Measurements from ENCODE around the gene AFAP1.

The AFAP1 gene

DNA sequence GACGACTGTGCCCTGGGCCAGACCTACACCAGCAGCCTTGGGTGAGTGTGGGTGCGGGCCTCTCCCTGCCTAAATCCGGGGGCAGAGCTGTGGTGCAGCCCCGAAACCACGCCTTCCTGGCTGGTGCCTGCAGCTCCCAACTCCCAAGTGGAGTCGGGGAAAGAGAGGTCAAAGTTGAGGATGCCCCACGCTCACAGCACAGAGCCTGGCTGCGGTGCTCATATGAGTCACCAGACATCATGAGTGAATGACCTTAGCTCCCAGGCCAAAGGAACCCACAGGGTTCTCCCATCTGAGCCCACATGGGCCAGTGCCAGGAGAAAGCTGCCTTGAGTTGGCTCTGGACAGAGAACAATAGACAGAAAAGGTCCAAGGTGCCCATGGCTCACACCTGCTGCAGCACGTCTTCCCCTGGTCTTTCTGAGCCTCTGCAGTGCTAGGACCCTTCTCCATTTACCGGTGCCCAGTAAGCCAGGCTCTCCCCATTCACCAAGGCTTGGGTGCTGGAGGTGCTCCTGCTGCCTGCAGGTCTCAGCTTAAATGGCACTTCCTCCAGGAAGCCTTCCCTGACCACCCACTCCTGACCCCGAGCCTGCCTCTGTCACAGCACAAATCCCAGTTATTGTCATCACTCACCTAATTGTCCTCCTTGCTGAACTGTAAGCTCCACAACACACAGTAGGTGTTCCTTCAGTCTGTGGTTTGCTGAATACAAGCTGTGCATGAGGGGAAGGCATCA is 224.2 kb downstream of the AFAP1 start:
- Histone ChIP-seq H3K27me3 (ENCODE audit: control insufficient read depth in 2 of 2, insufficient read depth in 2 of 2, low read length in 2 of 2) (peaks cover 3 to 6% of the 10 kb centered on the region in 2 donors), H3K36me3 (ENCODE audit: control insufficient read depth in 2 of 2, insufficient read depth in 2 of 2, low read length in 2 of 2) (no peaks in the 10 kb centered on the region), H3K27ac (ENCODE audit: low read depth in 2 of 2, low read length in 2 of 2) (no peak overlapping the region), H3K4me3 (ENCODE audit: low read length in 2 of 2) (no peak overlapping the region), H3K9me3 (ENCODE audit: control insufficient read depth in 2 of 2, low read length in 2 of 2) (no peaks in the 10 kb centered on the region), H3K9ac (ENCODE audit: low read depth in 1 of 2, low read length in 2 of 2) (no peak overlapping the region), H3K4me1 (ENCODE audit: control insufficient read depth in 2 of 2, insufficient read depth in 2 of 2, low read length in 2 of 2) (no peaks in the 10 kb centered on the region)

DNA sequence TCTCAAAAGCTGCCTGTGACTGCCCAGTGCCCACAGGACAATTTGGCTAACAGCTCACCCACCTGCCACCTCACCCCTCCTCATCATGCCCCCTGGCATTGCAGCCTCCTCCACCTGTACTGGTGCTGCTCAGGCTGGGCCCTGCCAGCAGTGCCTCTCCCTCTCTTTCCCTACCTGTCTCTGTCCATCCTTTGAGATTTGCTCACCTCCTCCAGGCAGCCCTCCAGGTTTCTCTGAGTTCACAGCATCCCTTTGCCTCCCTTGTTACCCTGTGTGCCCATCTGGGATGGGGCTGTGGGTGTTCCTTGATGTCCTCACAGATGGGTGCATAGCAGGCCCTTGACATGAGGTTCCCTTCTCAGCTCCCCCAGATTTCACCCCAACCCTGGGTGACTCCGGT is 224.9 kb downstream of the AFAP1 start:
- H3K9me3 ChIP-seq (ENCODE audit: control insufficient read depth in 2 of 2, low read length in 2 of 2), result no peaks in the 10 kb centered on the region
- no peak overlapping the region for H3K27ac ChIP-seq (ENCODE audit: low read depth in 2 of 2, low read length in 2 of 2)
- H3K27me3 ChIP-seq (ENCODE audit: control insufficient read depth in 2 of 2, insufficient read depth in 2 of 2, low read length in 2 of 2), result peaks cover under 1 to 4% of the 10 kb centered on the region in 2 donors
- H3K36me3 ChIP-seq (ENCODE audit: control insufficient read depth in 2 of 2, insufficient read depth in 2 of 2, low read length in 2 of 2), result no peaks in the 10 kb centered on the region
- no peak overlapping the region for H3K9ac ChIP-seq (ENCODE audit: low read depth in 1 of 2, low read length in 2 of 2)
- H3K4me3 ChIP-seq (ENCODE audit: low read length in 2 of 2), result no peak overlapping the region
- no peaks in the 10 kb centered on the region for H3K4me1 ChIP-seq (ENCODE audit: control insufficient read depth in 2 of 2, insufficient read depth in 2 of 2, low read length in 2 of 2)

DNA sequence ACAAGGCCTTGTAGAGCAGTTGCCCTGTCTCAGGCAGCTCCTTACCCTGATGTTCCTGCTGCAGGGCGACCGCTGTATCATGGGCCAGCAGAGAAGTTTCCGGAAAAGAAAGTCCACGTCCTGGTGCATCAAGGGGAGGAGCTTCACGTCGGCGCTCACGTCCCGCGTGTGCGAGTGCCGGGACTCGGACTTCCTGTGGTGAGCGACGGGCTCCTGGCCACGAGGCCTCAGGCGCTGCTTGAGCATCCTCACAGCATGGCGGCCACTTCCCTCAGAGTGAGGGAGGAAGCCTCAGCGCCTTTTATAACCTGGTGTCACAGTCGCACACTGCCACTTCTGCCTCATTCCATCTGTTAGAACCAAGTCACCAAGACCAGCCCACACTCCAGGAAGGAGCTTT is 225.5 kb downstream of the AFAP1 start:
- no peak overlapping the region for H3K27ac ChIP-seq (ENCODE audit: low read depth in 2 of 2, low read length in 2 of 2)
- H3K36me3 ChIP-seq (ENCODE audit: control insufficient read depth in 2 of 2, insufficient read depth in 2 of 2, low read length in 2 of 2), result no peaks in the 10 kb centered on the region
- H3K4me3 ChIP-seq (ENCODE audit: low read length in 2 of 2), result no peak overlapping the region
- H3K4me1 ChIP-seq (ENCODE audit: control insufficient read depth in 2 of 2, insufficient read depth in 2 of 2, low read length in 2 of 2), result no peaks in the 10 kb centered on the region
- H3K9me3 ChIP-seq (ENCODE audit: control insufficient read depth in 2 of 2, low read length in 2 of 2), result no peaks in the 10 kb centered on the region
- no peak overlapping the region for H3K9ac ChIP-seq (ENCODE audit: low read depth in 1 of 2, low read length in 2 of 2)
- H3K27me3 ChIP-seq (ENCODE audit: control insufficient read depth in 2 of 2, insufficient read depth in 2 of 2, low read length in 2 of 2), result peaks cover 0 to 3% of the 10 kb centered on the region in 2 donors

DNA sequence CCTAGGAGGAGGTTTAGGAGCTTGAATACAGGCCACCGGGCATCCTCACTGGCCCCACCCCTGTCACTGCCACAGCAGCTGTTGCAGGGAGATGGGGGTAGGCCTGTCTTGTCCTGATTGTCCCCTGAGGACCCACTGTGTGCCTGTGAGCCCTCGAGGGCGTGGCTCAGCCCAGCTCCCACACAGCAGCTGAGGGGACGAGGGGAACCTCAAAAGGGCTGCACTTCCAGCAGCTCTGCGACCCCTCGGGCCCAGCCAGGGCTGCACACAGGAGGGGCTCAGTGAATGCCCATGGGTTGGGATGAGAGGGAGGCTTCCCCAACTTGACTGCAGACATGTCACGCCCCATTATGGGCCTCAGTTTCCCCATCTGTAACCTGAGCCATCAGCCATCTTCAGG is 225.9 kb downstream of the AFAP1 start:
- Histone ChIP-seq H3K4me3 (ENCODE audit: low read length in 2 of 2) (no peak overlapping the region), H3K27me3 (ENCODE audit: control insufficient read depth in 2 of 2, insufficient read depth in 2 of 2, low read length in 2 of 2) (peaks cover 0 to 3% of the 10 kb centered on the region in 2 donors), H3K36me3 (ENCODE audit: control insufficient read depth in 2 of 2, insufficient read depth in 2 of 2, low read length in 2 of 2) (no peaks in the 10 kb centered on the region), H3K9ac (ENCODE audit: low read depth in 1 of 2, low read length in 2 of 2) (no peak overlapping the region), H3K4me1 (ENCODE audit: control insufficient read depth in 2 of 2, insufficient read depth in 2 of 2, low read length in 2 of 2) (no peaks in the 10 kb centered on the region), H3K9me3 (ENCODE audit: control insufficient read depth in 2 of 2, low read length in 2 of 2) (no peaks in the 10 kb centered on the region), H3K27ac (ENCODE audit: low read depth in 2 of 2, low read length in 2 of 2) (no peak overlapping the region)

DNA sequence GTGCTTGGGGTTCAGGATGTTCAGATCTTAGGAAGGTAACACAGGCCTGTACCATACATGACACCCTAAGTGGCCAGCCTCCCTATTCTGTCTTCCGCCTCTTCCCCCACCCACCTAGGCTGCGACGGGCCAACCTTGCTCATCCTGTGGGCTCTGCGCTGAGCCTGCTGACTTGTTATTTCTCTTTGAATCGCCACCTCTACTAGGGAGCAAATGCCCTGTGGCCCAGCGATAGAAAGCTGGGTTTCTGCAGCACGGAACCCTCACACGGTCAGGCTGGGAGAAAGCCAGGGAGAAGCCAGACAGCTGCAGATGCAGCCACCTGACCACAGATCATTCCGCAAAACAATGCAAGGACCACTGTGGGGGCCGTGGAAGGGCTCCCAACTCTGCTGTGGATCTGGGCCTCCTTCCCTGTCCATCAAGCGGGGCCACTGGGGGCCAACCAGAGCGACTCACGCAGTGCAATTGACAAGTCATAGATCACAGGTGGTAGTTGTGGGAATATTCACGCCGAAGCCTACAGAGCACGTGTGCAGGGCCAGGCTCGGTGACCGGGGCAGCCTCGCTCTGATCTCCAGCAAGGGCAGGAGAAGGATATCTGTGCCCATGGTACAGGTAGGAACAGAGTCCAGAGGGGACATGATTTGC is 227.5 kb downstream of the AFAP1 start:
- Histone ChIP-seq H3K4me3 (ENCODE audit: low read length in 2 of 2) (no peak overlapping the region), H3K9me3 (ENCODE audit: control insufficient read depth in 2 of 2, low read length in 2 of 2) (no peaks in the 10 kb centered on the region), H3K9ac (ENCODE audit: low read depth in 1 of 2, low read length in 2 of 2) (no peak overlapping the region), H3K36me3 (ENCODE audit: control insufficient read depth in 2 of 2, insufficient read depth in 2 of 2, low read length in 2 of 2) (no peaks in the 10 kb centered on the region), H3K4me1 (ENCODE audit: control insufficient read depth in 2 of 2, insufficient read depth in 2 of 2, low read length in 2 of 2) (no peaks in the 10 kb centered on the region), H3K27ac (ENCODE audit: low read depth in 2 of 2, low read length in 2 of 2) (no peak overlapping the region), H3K27me3 (ENCODE audit: control insufficient read depth in 2 of 2, insufficient read depth in 2 of 2, low read length in 2 of 2) (no peaks in the 10 kb centered on the region)

DNA sequence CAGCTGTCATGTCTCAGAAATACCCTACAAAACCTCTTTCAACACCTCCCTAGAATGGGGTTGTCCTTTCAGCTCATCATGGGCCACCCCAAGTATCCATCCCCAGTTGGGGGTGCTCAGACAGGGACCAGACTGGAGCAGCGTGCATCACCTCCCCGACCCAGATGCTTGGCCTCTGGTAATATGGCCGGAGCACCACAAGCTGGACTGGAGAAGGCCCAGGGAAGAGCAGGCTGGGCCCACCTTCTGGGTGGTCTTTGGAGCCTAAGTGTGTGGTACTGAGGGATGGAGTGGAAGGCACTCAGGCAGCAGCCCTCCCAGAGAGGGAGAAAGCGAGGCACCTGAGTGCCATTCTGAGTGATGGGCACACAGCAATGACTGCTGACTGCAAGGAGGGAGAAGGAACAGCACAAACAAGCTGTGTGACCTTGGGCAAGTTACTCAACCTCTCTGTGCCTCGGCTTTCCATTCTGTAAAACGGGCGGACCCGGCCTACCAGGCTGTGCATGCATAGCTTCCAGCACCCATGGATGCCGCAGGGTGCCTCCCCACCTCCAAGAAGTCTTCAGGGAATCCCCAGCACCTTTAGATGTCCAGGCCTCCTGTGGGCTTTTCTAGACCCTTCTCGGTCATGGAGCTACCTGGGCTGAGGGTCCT is 228.2 kb downstream of the AFAP1 start:
- Histone ChIP-seq H3K27ac (ENCODE audit: low read depth in 2 of 2, low read length in 2 of 2) (no peak overlapping the region), H3K9ac (ENCODE audit: low read depth in 1 of 2, low read length in 2 of 2) (no peak overlapping the region)

DNA sequence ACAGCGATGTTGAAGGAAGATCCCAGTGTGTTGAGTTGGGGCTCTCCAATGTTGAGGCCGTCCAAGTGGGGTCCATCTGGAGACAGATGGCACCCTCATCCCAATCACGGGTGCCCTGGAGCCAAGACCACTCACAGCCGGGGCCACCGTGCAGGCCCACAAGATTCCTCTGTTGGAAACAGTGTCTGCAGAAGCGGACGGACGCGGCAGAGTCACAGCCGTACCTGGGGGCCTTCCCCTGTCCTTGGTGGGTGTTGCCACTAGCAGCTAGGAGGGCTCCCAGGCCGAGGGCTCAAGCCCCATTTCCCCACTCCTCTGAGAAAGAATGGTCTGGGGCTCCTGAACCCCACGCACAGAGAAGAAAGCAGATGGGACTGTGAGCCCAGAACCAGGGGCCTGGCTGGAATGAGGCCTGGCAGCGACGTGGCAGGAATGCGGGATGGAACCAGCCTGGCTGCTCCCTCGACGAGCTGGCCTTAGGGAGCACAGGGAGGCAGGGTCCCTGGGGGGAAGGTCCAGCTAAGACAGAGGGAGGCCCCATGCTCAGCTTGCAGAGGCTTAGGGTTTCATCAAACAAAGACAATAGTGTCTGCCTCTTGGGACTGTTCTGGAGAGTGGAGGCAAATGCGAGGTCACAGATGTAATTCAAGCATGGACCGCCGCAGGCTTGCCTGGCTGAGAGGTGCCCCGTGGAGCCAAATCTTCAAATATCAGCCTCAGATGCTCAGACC is 228.9 kb downstream of the AFAP1 start:
- Histone ChIP-seq H3K27me3 (ENCODE audit: control insufficient read depth in 2 of 2, insufficient read depth in 2 of 2, low read length in 2 of 2) (no peaks in the 10 kb centered on the region), H3K27ac (ENCODE audit: low read depth in 2 of 2, low read length in 2 of 2) (no peak overlapping the region), H3K9me3 (ENCODE audit: control insufficient read depth in 2 of 2, low read length in 2 of 2) (no peaks in the 10 kb centered on the region), H3K4me3 (ENCODE audit: low read length in 2 of 2) (no peak overlapping the region), H3K36me3 (ENCODE audit: control insufficient read depth in 2 of 2, insufficient read depth in 2 of 2, low read length in 2 of 2) (no peaks in the 10 kb centered on the region), H3K9ac (ENCODE audit: low read depth in 1 of 2, low read length in 2 of 2) (no peak overlapping the region), H3K4me1 (ENCODE audit: control insufficient read depth in 2 of 2, insufficient read depth in 2 of 2, low read length in 2 of 2) (no peaks in the 10 kb centered on the region)

More for the DNA sequence above, 228.2 kb downstream of the AFAP1 start:
- no peaks in the 10 kb centered on the region for H3K36me3 ChIP-seq (ENCODE audit: control insufficient read depth in 2 of 2, insufficient read depth in 2 of 2, low read length in 2 of 2)
- no peaks in the 10 kb centered on the region for H3K4me1 ChIP-seq (ENCODE audit: control insufficient read depth in 2 of 2, insufficient read depth in 2 of 2, low read length in 2 of 2)
- H3K4me3 ChIP-seq (ENCODE audit: low read length in 2 of 2), result no peak overlapping the region
- H3K27me3 ChIP-seq (ENCODE audit: control insufficient read depth in 2 of 2, insufficient read depth in 2 of 2, low read length in 2 of 2), result no peaks in the 10 kb centered on the region
- no peaks in the 10 kb centered on the region for H3K9me3 ChIP-seq (ENCODE audit: control insufficient read depth in 2 of 2, low read length in 2 of 2)

DNA sequence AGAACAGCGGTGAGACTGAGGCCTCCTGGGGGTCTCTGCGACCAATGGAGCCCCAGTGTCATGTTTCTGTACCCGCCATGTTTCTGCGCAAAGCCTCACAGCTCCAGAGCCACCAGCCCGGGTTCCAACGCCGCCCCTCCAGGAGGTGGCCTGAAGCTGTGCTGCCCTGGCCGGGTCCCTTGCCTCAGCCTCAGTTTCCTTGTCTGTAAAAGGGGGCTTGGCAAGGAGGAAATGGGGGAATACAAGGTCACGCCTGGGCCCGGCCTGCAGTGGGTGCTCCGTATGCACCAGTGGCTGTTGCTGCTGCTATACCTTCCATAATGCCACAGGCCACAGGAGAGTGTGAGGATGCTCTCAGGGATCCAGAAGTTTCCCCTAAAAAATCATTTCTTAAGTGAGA is 229.5 kb downstream of the AFAP1 start:
- no peaks in the 10 kb centered on the region for H3K36me3 ChIP-seq (ENCODE audit: control insufficient read depth in 2 of 2, insufficient read depth in 2 of 2, low read length in 2 of 2)
- no peaks in the 10 kb centered on the region for H3K27me3 ChIP-seq (ENCODE audit: control insufficient read depth in 2 of 2, insufficient read depth in 2 of 2, low read length in 2 of 2)
- H3K4me3 ChIP-seq (ENCODE audit: low read length in 2 of 2), result no peak overlapping the region
- no peaks in the 10 kb centered on the region for H3K9me3 ChIP-seq (ENCODE audit: control insufficient read depth in 2 of 2, low read length in 2 of 2)
- no peak overlapping the region for H3K9ac ChIP-seq (ENCODE audit: low read depth in 1 of 2, low read length in 2 of 2)
- H3K4me1 ChIP-seq (ENCODE audit: control insufficient read depth in 2 of 2, insufficient read depth in 2 of 2, low read length in 2 of 2), result no peaks in the 10 kb centered on the region
- no peak overlapping the region for H3K27ac ChIP-seq (ENCODE audit: low read depth in 2 of 2, low read length in 2 of 2)

DNA sequence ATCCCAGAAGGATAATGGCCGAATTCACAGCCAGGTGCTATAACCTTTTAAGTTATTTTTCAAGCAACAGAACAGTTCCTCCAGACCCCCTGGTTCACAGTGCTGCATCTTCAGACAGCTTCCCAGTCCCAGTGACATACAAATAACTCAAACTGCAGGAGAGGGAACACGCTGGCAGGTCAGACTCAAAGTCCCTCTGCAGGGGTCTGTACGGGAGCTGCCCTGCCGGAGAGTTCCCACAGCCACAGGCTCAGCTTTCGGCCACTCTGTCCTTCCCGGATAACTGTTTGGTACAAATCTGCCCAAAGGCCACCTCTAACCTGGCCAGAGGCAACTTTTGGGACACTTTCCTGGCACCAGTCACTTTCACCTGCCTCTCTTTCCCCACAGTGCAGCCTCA is 230.2 kb downstream of the AFAP1 start:
- Histone ChIP-seq H3K27me3 (ENCODE audit: control insufficient read depth in 2 of 2, insufficient read depth in 2 of 2, low read length in 2 of 2) (no peaks in the 10 kb centered on the region), H3K9me3 (ENCODE audit: control insufficient read depth in 2 of 2, low read length in 2 of 2) (no peaks in the 10 kb centered on the region), H3K4me3 (ENCODE audit: low read length in 2 of 2) (no peak overlapping the region), H3K9ac (ENCODE audit: low read depth in 1 of 2, low read length in 2 of 2) (no peak overlapping the region), H3K27ac (ENCODE audit: low read depth in 2 of 2, low read length in 2 of 2) (no peak overlapping the region), H3K36me3 (ENCODE audit: control insufficient read depth in 2 of 2, insufficient read depth in 2 of 2, low read length in 2 of 2) (no peaks in the 10 kb centered on the region), H3K4me1 (ENCODE audit: control insufficient read depth in 2 of 2, insufficient read depth in 2 of 2, low read length in 2 of 2) (no peaks in the 10 kb centered on the region)

DNA sequence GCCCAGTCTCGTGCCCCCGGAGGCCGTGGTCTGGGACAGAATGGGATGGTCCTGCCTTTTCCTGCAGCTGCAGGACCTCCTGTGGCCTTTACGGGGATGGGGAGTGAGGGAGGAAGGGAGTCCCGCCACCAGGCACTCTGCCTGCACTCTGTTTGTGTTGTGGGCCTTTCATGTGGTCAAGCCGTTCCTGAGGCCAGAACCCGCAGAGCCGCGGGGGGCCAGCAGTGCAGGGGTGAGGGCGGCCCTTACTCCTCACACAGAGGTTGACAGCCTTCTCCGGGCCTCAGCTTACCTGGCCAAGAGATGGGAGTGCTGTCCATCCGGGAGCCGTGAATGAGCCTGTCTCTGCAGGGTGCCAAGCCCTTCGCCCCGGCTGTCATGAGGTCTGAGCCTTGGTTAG is 230.7 kb downstream of the AFAP1 start:
- H3K9ac ChIP-seq (ENCODE audit: low read depth in 1 of 2, low read length in 2 of 2), result no peak overlapping the region
- H3K36me3 ChIP-seq (ENCODE audit: control insufficient read depth in 2 of 2, insufficient read depth in 2 of 2, low read length in 2 of 2), result no peaks in the 10 kb centered on the region
- H3K4me3 ChIP-seq (ENCODE audit: low read length in 2 of 2), result no peak overlapping the region
- H3K4me1 ChIP-seq (ENCODE audit: control insufficient read depth in 2 of 2, insufficient read depth in 2 of 2, low read length in 2 of 2), result no peaks in the 10 kb centered on the region
- H3K27ac ChIP-seq (ENCODE audit: low read depth in 2 of 2, low read length in 2 of 2), result no peak overlapping the region
- no peaks in the 10 kb centered on the region for H3K27me3 ChIP-seq (ENCODE audit: control insufficient read depth in 2 of 2, insufficient read depth in 2 of 2, low read length in 2 of 2)
- no peaks in the 10 kb centered on the region for H3K9me3 ChIP-seq (ENCODE audit: control insufficient read depth in 2 of 2, low read length in 2 of 2)

All from mucosa of rectum (tissue), 2 donors.